Neural progenitor cell (in vitro differentiated cells): ENCODE measurements around the gene SEC14L3. TPM values are rescaled to one million over a fixed set of nuclear protein-coding genes. Genes with fewer than 3 reads are reported as not detected.

Experiments used
- DNase-seq: peaks from one replicate; pipeline ENCODE4 v3.0.0-alpha.2; 2016; ENCODE audit warnings: low spot score
- H2AFZ ChIP-seq: fragments of 200-600 bp; sonication (generic); replicated peaks from 2 replicates; pipeline ENCODE4 v1.6.1; 2016; ENCODE audit warnings: antibody characterized with exemption
- H3F3A ChIP-seq: fragments of 200-600 bp; sonication (generic); 2 replicates; pipeline ENCODE4 v1.6.1; 2016; ENCODE audit warnings: antibody characterized with exemption, low read depth
- H3K27ac ChIP-seq: fragments of 200-600 bp; sonication (generic); 2 replicates; pipeline ENCODE4 v1.5.1; 2016; ENCODE audit warnings: mild to moderate bottlenecking
- H3K27me3 ChIP-seq: fragments of 200-600 bp; sonication (generic); 2 replicates; pipeline ENCODE4 v1.6.1; 2016; ENCODE audit warnings: mild to moderate bottlenecking, moderate library complexity
- H3K36me3 ChIP-seq: fragments of 200-600 bp; sonication (generic); 2 replicates; pipeline ENCODE4 v1.5.1; 2016
- H3K4me1 ChIP-seq: fragments of 200-600 bp; sonication (generic); 2 replicates; pipeline ENCODE4 v1.6.1; 2016; ENCODE audit warnings: mixed run types
- H3K4me2 ChIP-seq: fragments of 200-600 bp; sonication (generic); 2 replicates; pipeline ENCODE4 v1.6.1; 2016
- H3K4me3 ChIP-seq: fragments of 200-600 bp; sonication (generic); 2 replicates; pipeline ENCODE4 v1.5.1; 2016
- H3K79me2 ChIP-seq: fragments of 200-600 bp; sonication (generic); 2 replicates; pipeline ENCODE4 v1.6.1; 2016; ENCODE audit warnings: low read depth
- H3K9ac ChIP-seq: fragments of 200-600 bp; sonication (generic); 2 replicates; pipeline ENCODE4 v1.6.1; 2016
- H3K9me3 ChIP-seq: fragments of 200-600 bp; sonication (generic); 2 replicates; pipeline ENCODE4 v1.5.1; 2016; ENCODE audit warnings: low read depth
- H4K20me1 ChIP-seq: fragments of 200-600 bp; sonication (generic); 2 replicates; pipeline ENCODE4 v1.6.1; 2016; ENCODE audit warnings: low read depth
- H3K27ac Mint-ChIP-seq: 3 replicates; pipeline ENCODE4 v1.8.0; 2021; ENCODE audit warnings: mixed read lengths
- H3K27me3 Mint-ChIP-seq: 2 replicates; pipeline ENCODE4 v1.8.0; 2022; ENCODE audit warnings: low read depth, mild to moderate bottlenecking, inconsistent platforms, moderate library complexity, mixed read lengths; ENCODE audit not compliant: insufficient read depth
- H3K36me3 Mint-ChIP-seq: 3 replicates; pipeline ENCODE4 v1.8.0; 2021; ENCODE audit warnings: mixed read lengths
- H3K4me1 Mint-ChIP-seq: 3 replicates; pipeline ENCODE4 v1.8.0; 2021; ENCODE audit warnings: mixed read lengths
- H3K4me3 Mint-ChIP-seq: 3 replicates; pipeline ENCODE4 v1.8.0; 2021; ENCODE audit warnings: mild to moderate bottlenecking, moderate library complexity, mixed read lengths
- H3K9me3 Mint-ChIP-seq: 3 replicates; pipeline ENCODE4 v1.8.0; 2020; ENCODE audit warnings: mixed read lengths
- EZH2 ChIP-seq: fragments of 200-600 bp; sonication (generic); IDR thresholded peaks from 2 replicates; pipeline ENCODE4 v1.6.1; 2017; ENCODE audit warnings: antibody characterized with exemption, mild to moderate bottlenecking, moderate library complexity
- EZH2phosphoT487 ChIP-seq: fragments of 200-600 bp; sonication (generic); IDR thresholded peaks from 2 replicates; pipeline ENCODE4 v1.6.1; 2017; ENCODE audit warnings: antibody characterized with exemption
- small RNA-seq: library from RNA; depleted of rRNA; stranded (forward); fragments of <200 nt; gene quantifications from one replicate; pipeline ENCODE3, GENCODE V24; 2015
- total RNA-seq: library from RNA; depleted of rRNA; stranded (reverse); fragments of >200 nt; gene quantifications from 2 replicates; pipeline ENCODE4 v1.2.3, GENCODE V29; 2015; ENCODE audit warnings: low replicate concordance
- TF ChIP-seq, protein P1 (sequence below): fragments of 200-600 bp; sonication (generic); IDR thresholded peaks from 2 replicates; pipeline ENCODE4 v1.5.1; 2017; ENCODE audit warnings: antibody characterized with exemption, mild to moderate bottlenecking

SEC14L3 gene
- total RNA-seq, 1 donor from 2014 or later, result not detected

DNA sequence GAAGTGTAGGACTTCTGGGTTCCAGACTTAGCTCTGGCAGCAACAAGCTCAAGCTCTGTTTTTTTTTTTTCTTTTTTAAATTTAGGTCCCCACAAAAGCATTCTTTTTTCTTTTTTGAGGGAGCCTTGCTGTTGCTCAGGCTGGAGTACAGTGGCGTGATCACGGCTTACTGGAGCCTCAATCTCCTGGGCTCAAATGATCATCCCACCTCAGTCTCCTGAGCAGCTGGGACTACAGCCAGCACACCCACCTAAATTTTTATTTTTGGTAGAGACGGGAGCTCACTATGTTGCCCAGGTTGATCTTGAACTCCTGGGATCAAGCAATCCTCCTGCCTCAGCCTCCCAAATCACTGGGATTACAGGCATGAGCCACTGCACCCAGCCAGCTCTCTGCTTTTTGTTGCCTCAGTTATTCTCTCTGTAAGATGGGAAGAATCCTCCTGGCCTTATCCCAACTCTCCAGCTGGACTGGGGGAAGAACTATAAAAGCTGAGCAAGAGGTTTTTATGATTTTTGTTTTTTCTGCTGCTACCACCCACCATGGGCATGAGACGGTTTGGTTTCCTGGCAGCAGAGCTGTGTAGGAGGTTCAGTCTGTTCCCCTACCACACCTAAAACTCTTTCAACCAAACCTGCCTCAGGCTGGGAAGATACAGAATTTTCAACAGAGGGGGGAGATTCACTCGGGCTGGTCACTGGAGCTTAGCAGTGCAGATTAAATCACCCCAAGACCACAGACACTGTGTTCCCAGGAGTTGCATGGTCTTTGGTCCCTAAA is 57.9 kb downstream of the SEC14L3 start:
- Mint-ChIP-seq H3K27ac (no peak overlapping the region), H3K27me3 (no peaks in the 10 kb centered on the region), H3K36me3 (peaks cover 39% of the 10 kb centered on the region), H3K9me3 (no peaks in the 10 kb centered on the region), H3K4me1 (no peaks in the 10 kb centered on the region), H3K4me3 (no peak overlapping the region)
- DNase-seq, result no peak
- Histone ChIP-seq H3K27ac (no peak overlapping the region), H3K4me1 (no peaks in the 10 kb centered on the region), H3K27me3 (no peaks in the 10 kb centered on the region), H3K79me2 (no peaks in the 10 kb centered on the region), H3K36me3 (no peaks in the 10 kb centered on the region), H2AFZ (no peak overlapping the region), H3F3A (no peaks in the 10 kb centered on the region), H4K20me1 (no peaks in the 10 kb centered on the region), H3K4me2 (no peak overlapping the region), H3K4me3 (no peak overlapping the region), H3K9ac (no peak overlapping the region), H3K9me3 (no peaks in the 10 kb centered on the region)
- TF ChIP-seq EZH2 (no peak), EZH2phosphoT487 (no peak)
- TF ChIP-seq, protein P1, sequence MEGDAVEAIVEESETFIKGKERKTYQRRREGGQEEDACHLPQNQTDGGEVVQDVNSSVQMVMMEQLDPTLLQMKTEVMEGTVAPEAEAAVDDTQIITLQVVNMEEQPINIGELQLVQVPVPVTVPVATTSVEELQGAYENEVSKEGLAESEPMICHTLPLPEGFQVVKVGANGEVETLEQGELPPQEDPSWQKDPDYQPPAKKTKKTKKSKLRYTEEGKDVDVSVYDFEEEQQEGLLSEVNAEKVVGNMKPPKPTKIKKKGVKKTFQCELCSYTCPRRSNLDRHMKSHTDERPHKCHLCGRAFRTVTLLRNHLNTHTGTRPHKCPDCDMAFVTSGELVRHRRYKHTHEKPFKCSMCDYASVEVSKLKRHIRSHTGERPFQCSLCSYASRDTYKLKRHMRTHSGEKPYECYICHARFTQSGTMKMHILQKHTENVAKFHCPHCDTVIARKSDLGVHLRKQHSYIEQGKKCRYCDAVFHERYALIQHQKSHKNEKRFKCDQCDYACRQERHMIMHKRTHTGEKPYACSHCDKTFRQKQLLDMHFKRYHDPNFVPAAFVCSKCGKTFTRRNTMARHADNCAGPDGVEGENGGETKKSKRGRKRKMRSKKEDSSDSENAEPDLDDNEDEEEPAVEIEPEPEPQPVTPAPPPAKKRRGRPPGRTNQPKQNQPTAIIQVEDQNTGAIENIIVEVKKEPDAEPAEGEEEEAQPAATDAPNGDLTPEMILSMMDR, result no peak

DNA sequence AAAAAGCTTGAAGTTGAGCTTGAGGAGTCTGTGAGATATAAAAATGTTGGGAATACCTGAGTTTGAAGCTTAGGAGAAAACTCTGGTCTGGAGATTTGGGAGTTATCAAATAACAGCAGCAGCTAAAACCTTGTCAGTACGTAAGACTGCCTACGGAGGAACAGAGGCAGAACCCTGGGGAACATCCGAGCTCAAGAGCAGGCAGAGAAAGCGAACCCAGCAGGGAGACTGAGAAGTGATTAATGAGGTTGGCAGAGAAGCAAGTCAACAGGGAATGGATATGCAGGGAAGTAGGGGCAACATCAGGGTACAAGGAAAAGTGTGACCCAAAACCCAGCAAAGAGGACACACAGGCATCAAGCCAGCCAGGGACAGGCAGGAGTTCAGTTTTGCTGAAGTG is 58.8 kb downstream of the SEC14L3 start:
- Histone ChIP-seq H4K20me1 (no peaks in the 10 kb centered on the region), H3F3A (no peaks in the 10 kb centered on the region), H3K79me2 (no peaks in the 10 kb centered on the region), H3K9me3 (no peaks in the 10 kb centered on the region), H3K9ac (no peak overlapping the region), H3K36me3 (no peaks in the 10 kb centered on the region), H2AFZ (no peak overlapping the region), H3K4me2 (no peak overlapping the region), H3K4me3 (no peak overlapping the region), H3K27ac (no peak overlapping the region), H3K27me3 (no peaks in the 10 kb centered on the region), H3K4me1 (no peaks in the 10 kb centered on the region)
- Mint-ChIP-seq H3K27ac (peak overlapping the region; percentile 22), H3K9me3 (no peaks in the 10 kb centered on the region), H3K36me3 (peaks cover 40% of the 10 kb centered on the region), H3K27me3 (no peaks in the 10 kb centered on the region), H3K4me1 (no peaks in the 10 kb centered on the region), H3K4me3 (no peak overlapping the region)
- DNase-seq, result no peak
- TF ChIP-seq EZH2, result no peak

DNA sequence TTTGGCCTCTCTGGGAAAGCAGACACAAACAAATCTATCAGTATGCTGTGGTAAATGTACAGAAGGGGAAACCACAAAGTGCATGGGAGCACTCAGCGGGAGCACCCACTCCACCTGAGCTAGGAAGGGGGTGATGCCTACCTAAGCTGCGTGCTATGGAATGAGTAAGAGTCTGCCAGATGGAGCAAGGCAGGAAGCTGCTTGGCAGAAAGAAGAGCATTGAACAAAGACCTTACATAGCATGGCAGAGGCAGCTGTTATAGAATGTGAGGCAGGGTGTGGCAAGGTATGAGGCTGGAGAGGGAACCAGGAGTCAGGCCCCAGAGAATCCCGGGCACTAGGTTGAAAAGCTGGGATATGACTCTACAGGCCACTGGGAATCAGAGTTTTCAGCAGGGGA is 60.0 kb downstream of the SEC14L3 start:
- Mint-ChIP-seq H3K4me3 (no peak overlapping the region), H3K36me3 (peaks cover 33% of the 10 kb centered on the region), H3K4me1 (no peaks in the 10 kb centered on the region)

More for the DNA sequence above, 60.0 kb downstream of the SEC14L3 start:
- Histone ChIP-seq H3K9ac (no peak overlapping the region), H3K27ac (no peak overlapping the region), H3F3A (no peaks in the 10 kb centered on the region), H3K4me2 (no peak overlapping the region), H3K79me2 (no peaks in the 10 kb centered on the region), H3K4me1 (no peaks in the 10 kb centered on the region), H3K4me3 (no peak overlapping the region), H3K27me3 (no peaks in the 10 kb centered on the region), H3K36me3 (no peaks in the 10 kb centered on the region), H4K20me1 (no peaks in the 10 kb centered on the region), H2AFZ (no peak overlapping the region), H3K9me3 (no peaks in the 10 kb centered on the region)
- Mint-ChIP-seq H3K27ac (no peak overlapping the region), H3K27me3 (no peaks in the 10 kb centered on the region), H3K9me3 (no peaks in the 10 kb centered on the region)
- TF ChIP-seq EZH2phosphoT487 (no peak), EZH2 (no peak)
- no peak for DNase-seq

Small RNA genes within 50 kb of the gene (small RNA-seq; reads per million reads assigned to genes)
- gene AC004832.3, result not detected
- not detected for gene RNU6-564P

Other genes starting within 250 kb of the SEC14L3 start
- gene LIF, start 225.3 kb downstream of the SEC14L3 start, total RNA-seq, result 0.21 and 0.50 TPM in 2 replicates
- gene OSM, start 205.2 kb downstream of the SEC14L3 start, total RNA-seq, result not detected in 2 replicates
- 6.2 and 23.1 TPM in 2 replicates for gene CASTOR1, start 182.5 kb downstream of the SEC14L3 start, total RNA-seq
- 6.2 and 10.2 TPM in 2 replicates for gene TBC1D10A, start 145.1 kb downstream of the SEC14L3 start, total RNA-seq
- gene SF3A1, start 115.1 kb downstream of the SEC14L3 start, total RNA-seq, result 29.2 and 48.4 TPM in 2 replicates
- gene CCDC157, start 115.0 kb downstream of the SEC14L3 start, total RNA-seq, result 3.7 and 11.1 TPM in 2 replicates
- gene RNF215, start 84.6 kb downstream of the SEC14L3 start, total RNA-seq, result 11.9 and 38.5 TPM in 2 replicates
- 4.9 and 5.7 TPM in 2 replicates for gene SEC14L2, start 75.0 kb downstream of the SEC14L3 start, total RNA-seq
- 29.9 and 67.9 TPM in 2 replicates for gene MTFP1, start 46.2 kb downstream of the SEC14L3 start, total RNA-seq
- 0.31 TPM in 1 of 2 replicates, not detected in the other for gene SEC14L4, start 33.7 kb upstream of the SEC14L3 start, total RNA-seq
- 2.4 and 2.7 TPM in 2 replicates for gene SEC14L6, start 74.7 kb upstream of the SEC14L3 start, total RNA-seq
- gene GAL3ST1, start 102.6 kb upstream of the SEC14L3 start, total RNA-seq, result 4.3 and 10.1 TPM in 2 replicates
- gene PES1, start 119.9 kb upstream of the SEC14L3 start, total RNA-seq, result 30.2 and 54.4 TPM in 2 replicates
- 33.9 and 66.5 TPM in 2 replicates for gene TCN2, start 135.2 kb upstream of the SEC14L3 start, total RNA-seq
- 0.36 and 4.8 TPM in 2 replicates for gene SLC35E4, start 163.8 kb upstream of the SEC14L3 start, total RNA-seq
- gene DUSP18, start 195.9 kb upstream of the SEC14L3 start, total RNA-seq, result 3.1 and 5.6 TPM in 2 replicates
- 0.58 and 2.4 TPM in 2 replicates for gene OSBP2, start 222.9 kb upstream of the SEC14L3 start, total RNA-seq